GM19452 (cell line): ENCODE results near the gene RAB40A.
"Not testable (repeated sequence)": the region's sequence is repeated elsewhere in the genome, so short reads cannot be mapped to it uniquely, and the experiment has no call there.

Experiments used
- ATAC-seq: cut with Tn5 transposase; IDR thresholded peaks from one replicate; pipeline ENCODE4 v1.9.1; 2021; ENCODE audit not compliant: unreplicated experiment

RAB40A gene

DNA sequence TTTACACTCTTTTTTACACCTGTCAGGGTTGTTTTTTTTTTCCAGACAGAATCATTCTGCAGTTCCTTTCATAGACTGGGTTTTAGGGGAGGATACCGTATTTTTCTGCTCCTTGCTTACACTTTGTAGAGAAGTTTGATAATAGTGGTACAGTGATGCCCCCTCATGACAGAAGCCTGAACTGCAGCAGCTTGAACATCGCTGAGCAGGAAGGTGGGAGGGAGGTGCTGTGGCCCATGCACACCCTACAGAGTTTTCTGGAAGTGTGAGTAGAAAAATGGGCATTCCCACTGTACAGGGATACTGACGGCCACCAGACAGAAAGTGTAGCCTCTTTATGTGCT lies 54.5 kb downstream of the RAB40A start:
- ATAC-seq: peak; percentile 96

DNA sequence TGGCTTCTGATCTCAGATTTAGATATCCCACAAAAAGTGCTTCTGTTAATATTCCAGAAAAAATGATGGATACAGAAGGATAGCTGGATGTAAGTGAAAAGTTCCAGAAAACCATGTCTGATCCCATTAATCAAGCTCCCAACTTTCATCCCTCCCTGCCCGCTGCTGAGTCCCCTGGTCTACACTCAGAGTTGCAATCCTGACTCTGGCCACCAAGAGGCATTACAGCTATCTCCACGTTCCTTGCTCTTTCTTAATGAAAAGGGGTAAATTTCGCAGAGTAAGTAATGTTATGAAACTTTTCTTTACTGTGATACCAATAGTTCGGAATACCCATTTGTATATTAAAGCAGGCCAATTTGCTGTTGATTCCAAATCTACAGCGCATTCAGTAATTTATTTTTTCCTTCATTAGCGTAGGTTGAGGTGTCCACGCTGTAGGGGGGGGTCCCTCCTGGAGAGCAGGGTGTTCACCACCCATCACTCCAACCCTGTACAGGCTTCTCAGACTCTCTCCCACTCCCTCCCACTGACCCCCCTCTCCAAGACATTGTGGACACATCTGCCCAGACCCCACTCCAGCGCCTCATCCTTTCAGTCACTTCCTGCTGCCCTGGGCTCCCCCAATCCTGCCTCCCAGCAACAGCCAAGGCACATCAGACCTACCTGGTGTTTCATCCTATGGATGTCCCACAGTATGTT lies 55.1 kb downstream of the RAB40A start:
- peak; percentile 61 for ATAC-seq

GRCh38 chrX:103461156-103461555 lies 58.1 kb downstream of the RAB40A start:
- ATAC-seq: no peak

DNA sequence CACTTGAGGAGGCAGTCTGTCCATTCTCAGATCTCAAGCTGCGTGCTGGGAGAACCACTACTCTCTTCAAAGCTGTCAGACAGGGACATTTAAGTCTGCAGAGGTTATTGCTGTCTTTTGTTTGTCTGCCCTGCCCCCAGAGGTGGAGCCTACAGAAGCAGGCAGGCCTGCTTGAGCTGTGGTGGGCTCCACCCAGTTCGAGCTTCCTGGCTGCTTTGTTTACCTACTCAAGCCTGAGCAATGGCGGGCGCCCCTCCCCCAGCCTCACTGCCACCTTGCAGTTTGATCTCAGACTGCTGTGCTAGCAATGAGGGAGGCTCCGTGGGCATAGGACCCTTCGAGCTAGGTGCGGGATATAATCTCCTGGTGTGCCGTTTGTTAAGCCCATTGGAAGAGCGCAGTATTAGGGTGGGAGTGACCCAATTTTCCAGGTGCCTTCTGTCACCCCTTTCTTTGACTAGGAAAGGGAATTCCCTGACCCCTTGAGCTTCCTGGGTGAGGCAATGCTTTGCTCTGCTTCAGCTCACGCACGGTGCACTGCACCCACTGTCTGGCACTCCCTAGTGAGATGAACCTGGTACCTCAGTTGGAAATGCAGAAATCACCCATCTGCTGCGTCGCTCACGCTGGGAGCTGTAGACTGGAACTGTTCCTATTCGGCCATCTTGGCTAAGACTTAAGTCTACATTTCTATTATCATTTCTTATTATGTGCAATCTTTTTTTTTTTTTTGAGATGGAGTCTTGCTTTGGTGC lies 59.1 kb downstream of the RAB40A start:
- ATAC-seq: not testable (repeated sequence)

GRCh38 chrX:103453655-103454054 lies 65.6 kb downstream of the RAB40A start:
- ATAC-seq: no peak
